Lung (tissue), 12 donors: ENCODE measurements around the gene RNASEH2B. TPM values are rescaled to one million over a fixed set of nuclear protein-coding genes. Genes with fewer than 3 reads are reported as not detected.
A peak's percentile ranks its signal among the peaks of the same experiment; 100 is the strongest.

ENCODE experiments used
- ATAC-seq: fragments of 200-7000 bp; cut with Tn5 transposase; one replicate; pipeline ENCODE4 v1.9.1; 2020; ENCODE audit warnings: moderate number of reproducible peaks; ENCODE audit not compliant: insufficient read depth, low FRiP score
- DNase-seq, 3 donors: peaks; one replicate each; pipeline ENCODE4 v3.0.0-alpha.2; 2013 to 2017
- H3K27ac ChIP-seq, 2 donors: one replicate each; pipeline ENCODE4 v1.5.1; 2013; ENCODE audit warnings: mild to moderate bottlenecking in 2 of 2, moderate library complexity in 2 of 2, control low read depth in 1 of 2, inconsistent platforms in 1 of 2, low read depth in 1 of 2, low read length in 1 of 2
- H3K27me3 ChIP-seq, 3 donors: one replicate each; pipeline ENCODE4 v1.5.1; 2013; ENCODE audit warnings: low read length in 2 of 3; ENCODE audit not compliant: control insufficient read depth in 3 of 3, insufficient read depth in 3 of 3
- H3K36me3 ChIP-seq, 4 donors: one replicate each; pipeline ENCODE4 v1.5.1; 2013; ENCODE audit warnings: low read length in 4 of 4, mild to moderate bottlenecking in 1 of 4, moderate library complexity in 1 of 4; ENCODE audit not compliant: control insufficient read depth in 4 of 4, insufficient read depth in 4 of 4
- H3K4me1 ChIP-seq, 5 donors: one replicate each; pipeline ENCODE4 v1.5.1; 2013; ENCODE audit warnings: low read length in 5 of 5, mild to moderate bottlenecking in 2 of 5, moderate library complexity in 1 of 5; ENCODE audit not compliant: control insufficient read depth in 5 of 5, insufficient read depth in 5 of 5
- H3K4me3 ChIP-seq: one replicate; pipeline ENCODE4 v1.5.1; 2013; ENCODE audit warnings: mild to moderate bottlenecking, control low read depth, moderate library complexity
- H3K9ac ChIP-seq, 2 donors: one replicate each; pipeline ENCODE4 v1.5.1; 2013; ENCODE audit warnings: low read length in 2 of 2, control low read depth in 1 of 2; ENCODE audit not compliant: insufficient read depth in 1 of 2
- H3K9me3 ChIP-seq, 4 donors: one replicate each; pipeline ENCODE4 v1.5.1; 2013; ENCODE audit warnings: low read length in 3 of 4, mild to moderate bottlenecking in 1 of 4, moderate library complexity in 1 of 4; ENCODE audit not compliant: control insufficient read depth in 4 of 4, insufficient read depth in 3 of 4
- WGBS, 2 donors: extraction: QIAGEN DNeasy Blood & Tissue Kit; methylation state at CpG; one replicate each; pipeline ENCODE4 v1.1.7; 2013; 5-methylcytosine and 5-hydroxymethylcytosine counted together
- polyA plus RNA-seq, 2 donors: library from polyadenylated mRNA; stranded (reverse); fragments of 200-250 nt; gene quantifications; one replicate each; pipeline ENCODE4 v1.2.1, GENCODE V29; 2013
- total RNA-seq, 2 donors: library from RNA; depleted of rRNA in 1 of 2; stranded (reverse); fragments of >200 nt in 1 of 2; gene quantifications; one replicate each; pipeline ENCODE4 v1.2.1, GENCODE V29; 2014 to 2021
- TF ChIP-seq, protein P1 (sequence below): IDR thresholded peaks from 2 replicates; pipeline ENCODE4 v1.5.1; 2012; ENCODE audit warnings: mild to moderate bottlenecking; ENCODE audit errors: control extremely low read depth, extremely low read depth
- donor health status: control.
- donor health status: control.
- donor health status: Bipolar disorder and iron deficiency.
- donor health status: healthy.
- donor health status: DM: yes; HTN: yes; CAD: no.

Gene RNASEH2B
- total and polyA plus RNA-seq, 4 donors: 29.6 to 115 (median 57.8) TPM

DNA sequence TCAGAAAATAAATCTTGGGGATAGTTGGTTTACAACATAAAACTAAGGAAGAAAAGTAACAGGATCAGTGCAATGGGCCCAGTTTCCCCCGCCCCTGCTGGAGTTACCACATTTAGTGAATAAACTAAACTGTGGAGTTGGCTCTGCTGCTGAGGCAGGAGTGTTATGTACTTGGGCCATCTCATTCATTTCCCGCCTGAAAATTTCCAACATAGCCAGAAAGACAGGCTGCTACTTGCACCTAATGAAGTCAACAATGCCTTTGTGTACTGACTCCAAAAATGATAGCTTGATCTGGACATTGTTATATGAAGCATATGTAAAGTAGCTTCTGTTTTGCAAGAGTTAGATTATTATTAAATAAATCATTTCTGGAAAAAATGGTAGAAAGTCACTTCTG lies 7.9 kb upstream of the RNASEH2B start:
- H3K4me1 ChIP-seq: no peaks in the 10 kb centered on the region
- TF ChIP-seq, protein P1, sequence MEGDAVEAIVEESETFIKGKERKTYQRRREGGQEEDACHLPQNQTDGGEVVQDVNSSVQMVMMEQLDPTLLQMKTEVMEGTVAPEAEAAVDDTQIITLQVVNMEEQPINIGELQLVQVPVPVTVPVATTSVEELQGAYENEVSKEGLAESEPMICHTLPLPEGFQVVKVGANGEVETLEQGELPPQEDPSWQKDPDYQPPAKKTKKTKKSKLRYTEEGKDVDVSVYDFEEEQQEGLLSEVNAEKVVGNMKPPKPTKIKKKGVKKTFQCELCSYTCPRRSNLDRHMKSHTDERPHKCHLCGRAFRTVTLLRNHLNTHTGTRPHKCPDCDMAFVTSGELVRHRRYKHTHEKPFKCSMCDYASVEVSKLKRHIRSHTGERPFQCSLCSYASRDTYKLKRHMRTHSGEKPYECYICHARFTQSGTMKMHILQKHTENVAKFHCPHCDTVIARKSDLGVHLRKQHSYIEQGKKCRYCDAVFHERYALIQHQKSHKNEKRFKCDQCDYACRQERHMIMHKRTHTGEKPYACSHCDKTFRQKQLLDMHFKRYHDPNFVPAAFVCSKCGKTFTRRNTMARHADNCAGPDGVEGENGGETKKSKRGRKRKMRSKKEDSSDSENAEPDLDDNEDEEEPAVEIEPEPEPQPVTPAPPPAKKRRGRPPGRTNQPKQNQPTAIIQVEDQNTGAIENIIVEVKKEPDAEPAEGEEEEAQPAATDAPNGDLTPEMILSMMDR: no peak
- no peak overlapping the region for H3K9ac ChIP-seq
- H3K27ac ChIP-seq: no peak overlapping the region
- H3K27me3 ChIP-seq: no peaks in the 10 kb centered on the region
- ATAC-seq (no peak), DNase-seq (peak in 2 of 3 donors; percentile 26 to 62)
- H3K4me3 ChIP-seq: no peak overlapping the region
- 84 to 93% methylated on average over 2 of the region's 2 CpGs for WGBS, 2 donors
- no peaks in the 10 kb centered on the region for H3K36me3 ChIP-seq
- no peaks in the 10 kb centered on the region for H3K9me3 ChIP-seq

DNA sequence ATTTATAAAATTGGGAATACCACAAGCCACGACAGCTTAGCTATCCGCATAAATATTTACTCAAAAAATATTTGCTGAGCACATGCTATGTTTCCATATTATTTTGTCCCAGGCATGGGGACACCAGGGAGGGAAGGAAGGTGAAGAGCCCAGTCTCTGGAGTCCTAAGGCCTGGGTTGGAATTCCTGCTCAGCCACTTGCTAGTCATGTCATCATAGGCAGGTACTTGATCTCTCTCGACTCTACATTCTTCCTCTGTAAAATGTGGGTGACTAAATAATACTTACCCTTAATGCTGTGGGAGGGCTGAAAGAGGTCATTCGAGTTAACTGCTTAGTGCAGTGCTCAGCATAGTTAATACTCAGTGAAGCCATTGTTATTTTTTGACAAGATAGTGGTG lies 4.3 kb upstream of the RNASEH2B start:
- no peak overlapping the region for H3K27ac ChIP-seq
- 60 to 83% methylated on average over 4 of the region's 4 CpGs for WGBS, 2 donors

DNA sequence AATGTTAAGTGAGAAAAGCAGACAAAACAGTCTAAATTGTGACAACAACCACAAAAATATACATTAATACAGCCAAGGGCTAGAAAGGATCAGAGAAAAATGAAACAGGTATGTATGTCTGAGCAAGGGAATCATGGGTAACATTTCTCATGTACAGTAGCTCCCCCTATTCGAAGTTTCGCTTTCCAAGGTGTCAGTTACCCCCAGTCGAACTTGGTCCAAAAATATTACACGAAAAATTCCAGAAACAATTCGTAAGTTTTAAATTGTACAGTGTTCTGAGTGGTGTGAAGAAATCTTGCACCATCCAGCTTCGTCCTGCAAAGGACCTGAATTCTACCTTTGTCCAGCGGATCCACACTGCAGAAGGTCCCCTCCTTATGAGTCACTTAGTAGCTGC lies 1.8 kb upstream of the RNASEH2B start:
- TF ChIP-seq, protein P1: no peak
- Histone ChIP-seq H3K36me3 (no peaks in the 10 kb centered on the region), H3K4me3 (no peak overlapping the region), H3K9ac (no peak overlapping the region), H3K27ac (no peak overlapping the region), H3K4me1 (peaks cover 0 to 26% (median 6%) of the 10 kb centered on the region in 5 donors), H3K27me3 (no peaks in the 10 kb centered on the region), H3K9me3 (no peaks in the 10 kb centered on the region)
- ATAC-seq: no peak
- WGBS, 2 donors: 88 to 93% methylated on average over 7 of the region's 7 CpGs
- DNase-seq: no peak

More for the DNA sequence above, 4.3 kb upstream of the RNASEH2B start:
- no peaks in the 10 kb centered on the region for H3K36me3 ChIP-seq
- no peak overlapping the region for H3K4me3 ChIP-seq
- TF ChIP-seq, protein P1: no peak
- peak; percentile 50 to 81 (median 57) for DNase-seq
- no peaks in the 10 kb centered on the region for H3K27me3 ChIP-seq
- no peak overlapping the region for H3K9ac ChIP-seq
- peak; percentile 39 for ATAC-seq
- peaks cover 0 to under 1% (median 0%) of the 10 kb centered on the region in 5 donors for H3K4me1 ChIP-seq
- H3K9me3 ChIP-seq: no peaks in the 10 kb centered on the region

DNA sequence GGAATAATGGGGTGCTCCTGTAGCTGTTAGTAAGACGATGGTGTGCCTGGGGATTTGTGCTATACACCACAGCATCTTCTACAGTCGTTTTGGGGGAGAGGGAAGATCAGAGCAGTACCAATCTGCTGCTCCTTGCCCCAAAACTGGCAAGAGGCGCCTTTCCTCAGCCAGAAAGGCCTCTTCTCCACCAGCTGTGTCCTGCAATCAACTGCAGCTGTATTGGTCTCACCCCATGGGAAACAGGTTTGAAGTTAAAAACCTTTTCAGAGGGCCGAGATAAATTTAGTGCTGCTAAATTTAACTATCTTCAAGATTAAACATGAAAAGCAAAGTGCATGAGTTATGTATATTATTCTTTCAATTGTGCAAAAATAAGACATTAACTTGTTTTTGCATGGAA lies 1.2 kb upstream of the RNASEH2B start:
- Histone ChIP-seq H3K4me3 (no peak overlapping the region), H3K36me3 (no peaks in the 10 kb centered on the region), H3K9me3 (no peaks in the 10 kb centered on the region), H3K9ac (no peak overlapping the region), H3K27ac (peak overlapping the region in 1 of 2 donors; percentile 39), H3K4me1 (peaks cover 0 to 32% (median 6%) of the 10 kb centered on the region in 5 donors), H3K27me3 (no peaks in the 10 kb centered on the region)
- 57 to 77% methylated on average over 4 of the region's 4 CpGs for WGBS, 2 donors
- ATAC-seq (no peak), DNase-seq (no peak)
- TF ChIP-seq, protein P1: no peak
